Left renal pelvis (tissue), 4 donors: ENCODE data around the gene PUS7. TPM values are rescaled to one million over a fixed set of nuclear protein-coding genes. Genes with fewer than 3 reads are reported as not detected.
A peak's percentile ranks its signal among the peaks of the same experiment; 100 is the strongest.
"Not testable (repeated sequence)": the region's sequence is repeated elsewhere in the genome, so short reads cannot be mapped to it uniquely, and the experiment has no call there.

Experiments
- DNase-seq, 4 donors: peaks; one replicate each; pipeline ENCODE4 v3.0.0-alpha.2; 2013; ENCODE audit warnings: low read depth in 4 of 4, low spot score in 3 of 4
- polyA plus RNA-seq, 4 donors: library from polyadenylated mRNA; unstranded; fragments of 120-200 nt; gene quantifications; one replicate each; pipeline ENCODE4 v1.2.1, GENCODE V29; 2013; ENCODE audit not compliant: insufficient read length in 4 of 4

PUS7 gene
- polyA plus RNA-seq, 4 donors, result 11.9 to 23.5 (median 22.1) TPM

- not testable (repeated sequence) for DNase-seq
These were observed 71.2 kb downstream of the PUS7 start for GRCh38 chr7:105450870-105451269.

- no peak for DNase-seq
These were observed 71.8 kb downstream of the PUS7 start for GRCh38 chr7:105450177-105450861.

GRCh38 chr7:105448181-105448580, 73.9 kb downstream of the PUS7 start:
- DNase-seq, result no peak

GRCh38 chr7:105444342-105444987, 77.6 kb downstream of the PUS7 start:
- DNase-seq, result no peak

- not testable (repeated sequence) for DNase-seq
These were observed 79.9 kb downstream of the PUS7 start for GRCh38 chr7:105442214-105442613.

- DNase-seq, result no peak
These were observed 82.7 kb downstream of the PUS7 start for GRCh38 chr7:105439174-105439893.

- no peak for DNase-seq
These were observed 83.3 kb downstream of the PUS7 start for GRCh38 chr7:105438847-105439173.

- DNase-seq, result no peak
These were observed 83.8 kb downstream of the PUS7 start for GRCh38 chr7:105438254-105438653.

GRCh38 chr7:105437356-105437755, 84.7 kb downstream of the PUS7 start:
- DNase-seq, result not testable (repeated sequence)

GRCh38 chr7:105429746-105430612, 92.1 kb downstream of the PUS7 start:
- peak in 3 of 4 donors; percentile 44 to 54 (median 50) for DNase-seq

GRCh38 chr7:105426606-105427146, 95.4 kb downstream of the PUS7 start:
- no peak for DNase-seq

GRCh38 chr7:105423987-105424386, 98.1 kb downstream of the PUS7 start:
- no peak for DNase-seq

- no peak for DNase-seq
These were observed 108.1 kb downstream of the PUS7 start for GRCh38 chr7:105413887-105414437.

- DNase-seq, result not testable (repeated sequence)
These were observed 111.3 kb downstream of the PUS7 start for GRCh38 chr7:105410774-105411173.

GRCh38 chr7:105409775-105410174, 112.3 kb downstream of the PUS7 start:
- not testable (repeated sequence) for DNase-seq

- DNase-seq, result no peak
These were observed 113.2 kb downstream of the PUS7 start for GRCh38 chr7:105408791-105409410.
